Fibroblast of the aortic adventitia (primary cell): ENCODE data around the gene PBXIP1. TPM values are rescaled to one million over a fixed set of nuclear protein-coding genes. Genes with fewer than 3 reads are reported as not detected.

Experiments
- DNase-seq: peaks from one replicate; pipeline ENCODE4 v3.0.0-alpha.2; 2010; ENCODE audit warnings: low read depth
- H3K4me3 ChIP-seq: 2 replicates; pipeline ENCODE4 v1.5.1; 2011; ENCODE audit warnings: low read depth, mild to moderate bottlenecking, control low read depth, low read length, moderate library complexity
- CTCF ChIP-seq: IDR thresholded peaks from 2 replicates; pipeline ENCODE4 v1.5.1; 2011; ENCODE audit warnings: mild to moderate bottlenecking, low read length, control low read depth, inconsistent platforms; ENCODE audit not compliant: insufficient read depth
- total RNA-seq: library from RNA; depleted of rRNA; stranded (reverse); fragments of >200 nt; gene quantifications from 2 replicates; pipeline ENCODE4 v1.2.3, GENCODE V29; 2012; ENCODE audit warnings: low replicate concordance

Gene PBXIP1
- total RNA-seq, 1 donor, result 36.2 TPM

- DNase-seq, result no peak
- TF ChIP-seq CTCF, result no peak
- H3K4me3 ChIP-seq, result no peak overlapping the region
Measured at GRCh38 chr1:154945160-154945961, 10.5 kb downstream of the PBXIP1 start.

- DNase-seq, result no peak
- no peak overlapping the region for H3K4me3 ChIP-seq
- no peak for TF ChIP-seq CTCF
Measured at GRCh38 chr1:154944401-154945159, 11.3 kb downstream of the PBXIP1 start.

GRCh38 chr1:154943649-154944400, 12.1 kb downstream of the PBXIP1 start:
- DNase-seq, result peak; percentile 30
- H3K4me3 ChIP-seq, result no peak overlapping the region
- TF ChIP-seq CTCF, result peak; percentile 79

- no peak for TF ChIP-seq CTCF
- DNase-seq, result no peak
Measured at GRCh38 chr1:154941333-154942013, 14.4 kb downstream of the PBXIP1 start.

GRCh38 chr1:154940651-154941194, 15.2 kb downstream of the PBXIP1 start:
- no peak for DNase-seq
- TF ChIP-seq CTCF, result no peak
- H3K4me3 ChIP-seq, result no peak overlapping the region

More at GRCh38 chr1:154941333-154942013, 14.4 kb downstream of the PBXIP1 start:
- H3K4me3 ChIP-seq, result no peak overlapping the region

GRCh38 chr1:154940213-154940560, 15.7 kb downstream of the PBXIP1 start:
- no peak for DNase-seq
- no peak for TF ChIP-seq CTCF
- no peak overlapping the region for H3K4me3 ChIP-seq
